Activated naive CD4-positive, alpha-beta T cell treated with anti-CD3 and anti-CD28 coated beads, Interleukin-2, amount 50 U/mL, for 72 hours (primary cell): ENCODE measurements around the gene SERPINA1. TPM values are rescaled to one million over a fixed set of nuclear protein-coding genes. Genes with fewer than 3 reads are reported as not detected.

Source experiments
- ATAC-seq, 2 donors: fragments of 150-1000 bp; cut with Tn5 transposase; 2 replicates each; pipeline ENCODE4 v1.10.0; 2021; ENCODE audit warnings: mild to moderate bottlenecking in 2 of 2, moderate library complexity in 2 of 2
- DNase-seq, 2 donors: peaks; one replicate each; pipeline ENCODE4 v3.0.0; 2021 to 2022; ENCODE audit warnings: low spot score in 2 of 2
- H3K27ac Mint-ChIP-seq, 2 donors: one replicate each; pipeline ENCODE4 v1.8.0; 2022; ENCODE audit warnings: mild to moderate bottlenecking in 2 of 2, mixed read lengths in 2 of 2
- H3K36me3 Mint-ChIP-seq, 2 donors: one replicate each; pipeline ENCODE4 v1.8.0; 2022; ENCODE audit warnings: mixed read lengths in 2 of 2
- H3K9me3 Mint-ChIP-seq, 2 donors: one replicate each; pipeline ENCODE4 v1.8.0; 2022; ENCODE audit warnings: mixed read lengths in 2 of 2
- total RNA-seq, 2 donors: library from RNA; stranded (reverse); gene quantifications; one replicate each; pipeline ENCODE4 v1.2.3, GENCODE V29; 2022

Gene SERPINA1
- total RNA-seq, 2 donors from 2014 or later: 1.5 to 29.9 TPM

GRCh38 chr14:94348836-94349235 lies 39.6 kb downstream of the SERPINA1 start:
- no peak overlapping the region for H3K27ac Mint-ChIP-seq
- peaks cover 5 to 6% of the 10 kb centered on the region in 2 donors for H3K36me3 Mint-ChIP-seq
- H3K9me3 Mint-ChIP-seq: peaks cover 4 to 19% of the 10 kb centered on the region in 2 donors
- no peak for ATAC-seq
- no peak for DNase-seq

- ATAC-seq (no peak), DNase-seq (no peak)
- Mint-ChIP-seq H3K36me3 (peaks cover 7 to 8% of the 10 kb centered on the region in 2 donors), H3K27ac (peak overlapping the region in 1 of 2 donors; percentile 63), H3K9me3 (peaks cover 6 to 14% of the 10 kb centered on the region in 2 donors)
Measured at GRCh38 chr14:94346841-94347240, 41.6 kb downstream of the SERPINA1 start.

GRCh38 chr14:94346065-94346786 lies 42.2 kb downstream of the SERPINA1 start:
- peak overlapping the region in 1 of 2 donors; percentile 63 for H3K27ac Mint-ChIP-seq
- peak; percentile 78 to 92 for ATAC-seq

GRCh38 chr14:94345344-94346064 lies 42.9 kb downstream of the SERPINA1 start:
- peaks cover 17% of the 10 kb centered on the region in 2 donors for H3K36me3 Mint-ChIP-seq
- peaks cover 18 to 20% of the 10 kb centered on the region in 2 donors for H3K9me3 Mint-ChIP-seq
- H3K27ac Mint-ChIP-seq: peak overlapping the region in 1 of 2 donors; percentile 45
- ATAC-seq: peak in 1 of 2 donors; percentile 26
- no peak for DNase-seq

More at GRCh38 chr14:94346065-94346786, 42.2 kb downstream of the SERPINA1 start:
- peaks cover 12 to 14% of the 10 kb centered on the region in 2 donors for H3K9me3 Mint-ChIP-seq
- H3K36me3 Mint-ChIP-seq: peaks cover 12 to 14% of the 10 kb centered on the region in 2 donors
- DNase-seq: peak in 1 of 2 donors; percentile 80

GRCh38 chr14:94344389-94344788 lies 44.0 kb downstream of the SERPINA1 start:
- DNase-seq (no peak), ATAC-seq (no peak)
- Mint-ChIP-seq H3K9me3 (peaks cover 18 to 20% of the 10 kb centered on the region in 2 donors), H3K36me3 (peaks cover 17 to 18% of the 10 kb centered on the region in 2 donors), H3K27ac (no peak overlapping the region)

GRCh38 chr14:94343238-94344005 lies 45.0 kb downstream of the SERPINA1 start:
- Mint-ChIP-seq H3K9me3 (peaks cover 13 to 18% of the 10 kb centered on the region in 2 donors), H3K36me3 (peaks cover 17 to 18% of the 10 kb centered on the region in 2 donors), H3K27ac (no peak overlapping the region)
- no peak for ATAC-seq
- DNase-seq: no peak

GRCh38 chr14:94342334-94342934 lies 46.0 kb downstream of the SERPINA1 start:
- peak; percentile 50 to 80 for ATAC-seq
- H3K36me3 Mint-ChIP-seq: peaks cover 17 to 18% of the 10 kb centered on the region in 2 donors
- peak overlapping the region in 1 of 2 donors; percentile 1 for H3K27ac Mint-ChIP-seq
- DNase-seq: no peak
- H3K9me3 Mint-ChIP-seq: peaks cover 13 to 18% of the 10 kb centered on the region in 2 donors

GRCh38 chr14:94341656-94342333 lies 46.6 kb downstream of the SERPINA1 start:
- Mint-ChIP-seq H3K27ac (peak overlapping the region; percentile 1 to 22), H3K36me3 (peaks cover 17% of the 10 kb centered on the region in 2 donors), H3K9me3 (peaks cover 13 to 17% of the 10 kb centered on the region in 2 donors)
- DNase-seq: no peak
- ATAC-seq: no peak

- DNase-seq (no peak), ATAC-seq (no peak)
- Mint-ChIP-seq H3K9me3 (peaks cover 13% of the 10 kb centered on the region in 2 donors), H3K36me3 (peaks cover 13 to 17% of the 10 kb centered on the region in 2 donors), H3K27ac (no peak overlapping the region)
Measured at GRCh38 chr14:94340533-94340932, 47.9 kb downstream of the SERPINA1 start.

- DNase-seq (no peak), ATAC-seq (peak in 1 of 2 donors; percentile 13)
- H3K27ac Mint-ChIP-seq: peak overlapping the region in 1 of 2 donors; percentile 53
- peaks cover 13% of the 10 kb centered on the region in 2 donors for H3K9me3 Mint-ChIP-seq
- peaks cover 12 to 13% of the 10 kb centered on the region in 2 donors for H3K36me3 Mint-ChIP-seq
Measured at GRCh38 chr14:94338023-94338422, 50.4 kb downstream of the SERPINA1 start.

- H3K36me3 Mint-ChIP-seq: peaks cover 12 to 13% of the 10 kb centered on the region in 2 donors
- H3K9me3 Mint-ChIP-seq: peaks cover 13% of the 10 kb centered on the region in 2 donors
- H3K27ac Mint-ChIP-seq: no peak overlapping the region
- DNase-seq (no peak), ATAC-seq (peak; percentile 28 to 60)
Measured at GRCh38 chr14:94337274-94337673, 51.1 kb downstream of the SERPINA1 start.

- DNase-seq (no peak), ATAC-seq (no peak)
- no peak overlapping the region for H3K27ac Mint-ChIP-seq
- H3K36me3 Mint-ChIP-seq: no peaks in the 10 kb centered on the region
- no peaks in the 10 kb centered on the region for H3K9me3 Mint-ChIP-seq
Measured at GRCh38 chr14:94334872-94335271, 53.5 kb downstream of the SERPINA1 start.

GRCh38 chr14:94332587-94332986 lies 55.8 kb downstream of the SERPINA1 start:
- DNase-seq (no peak), ATAC-seq (no peak)
- Mint-ChIP-seq H3K27ac (no peak overlapping the region), H3K9me3 (no peaks in the 10 kb centered on the region), H3K36me3 (no peaks in the 10 kb centered on the region)

- ATAC-seq: no peak
- no peaks in the 10 kb centered on the region for H3K9me3 Mint-ChIP-seq
- no peak overlapping the region for H3K27ac Mint-ChIP-seq
- no peak for DNase-seq
- H3K36me3 Mint-ChIP-seq: no peaks in the 10 kb centered on the region
Measured at GRCh38 chr14:94332063-94332583, 56.3 kb downstream of the SERPINA1 start.

GRCh38 chr14:94331462-94331861 lies 56.9 kb downstream of the SERPINA1 start:
- no peaks in the 10 kb centered on the region for H3K36me3 Mint-ChIP-seq
- no peak for DNase-seq
- ATAC-seq: no peak
- no peak overlapping the region for H3K27ac Mint-ChIP-seq
- H3K9me3 Mint-ChIP-seq: no peaks in the 10 kb centered on the region
